K562 (cell line): Measurements from ENCODE around the gene ESRRG. TPM values are rescaled to one million over a fixed set of nuclear protein-coding genes. Genes with fewer than 3 reads are reported as not detected.

Experiments used
- MAFK ChIP-seq: IDR thresholded peaks from 2 replicates; pipeline ENCODE4 v1.6.1; 2011; ENCODE audit warnings: low read length, improper control_type of control experiment
- TAF7 ChIP-seq: fragments of 450-650 bp; IDR thresholded peaks from 2 replicates; pipeline ENCODE4 v1.6.1; 2016; ENCODE audit warnings: missing genetic modification characterization, missing compliant biosample characterization
- TCF3 ChIP-seq: sonication (generic); formaldehyde crosslinking; IDR thresholded peaks from 2 replicates; pipeline ENCODE4 v1.4.0; 2020; ENCODE audit warnings: mild to moderate bottlenecking, missing genetic modification reagents
- TCFL5 ChIP-seq: fragments of 250-450 bp; sonication (Bioruptor Pico); conservative IDR thresholded peaks from 2 replicates; pipeline ENCODE4 v1.6.1; 2021; ENCODE audit warnings: mild to moderate bottlenecking, moderate library complexity, matching md5 sums
- polyA plus RNA-seq, 8 experiments: library from polyadenylated mRNA; depleted of rRNA in 4 of 8; stranded (reverse) in 5 of 8; unstranded in 3 of 8; fragments of >200 nt; fragmentation: Nextera tagmentation in 2 of 8; fragmentation: Illumina TruSeq in 1 of 8; extraction: Ambion mirVana in 2 of 8; extraction: Trizol in 1 of 8; gene quantifications; 2 replicates each; pipeline versions ENCODE4 v1.2.1 to v1.2.3, GENCODE V29; 2011 to 2014; ENCODE audit warnings: inconsistent platforms in 1 of 8, missing spikeins in 1 of 8
- total RNA-seq, 7 experiments: library from RNA; depleted of rRNA in 6 of 7; stranded (reverse); fragments of >200 nt in 6 of 7; fragmentation: Illumina TruSeq in 2 of 7; extraction: Trizol in 2 of 7; gene quantifications; 2 replicates each; pipeline versions ENCODE4 v1.2.1 to v1.2.3, GENCODE V29; 2011 to 2021; ENCODE audit warnings: low replicate concordance in 1 of 7
- TF ChIP-seq, protein P1 (sequence below): fragments of 200-600 bp; sonication (generic); IDR thresholded peaks from one replicate; pipeline ENCODE4 v1.6.1; 2012; ENCODE audit warnings: mild to moderate bottlenecking, low read depth, low read length, inconsistent platforms
- TF ChIP-seq, protein P2 (sequence below): fragments of 450-650 bp; IDR thresholded peaks from 2 replicates; pipeline ENCODE4 v1.6.1; 2018; ENCODE audit warnings: mild to moderate bottlenecking, low read depth; ENCODE audit not compliant: partially characterized antibody
- TF ChIP-seq, protein P3 (sequence below): sonication (generic); formaldehyde crosslinking; IDR thresholded peaks from 2 replicates; pipeline ENCODE4 v1.8.1; 2023; ENCODE audit warnings: missing genetic modification reagents, mild to moderate bottlenecking, borderline replicate concordance
- TF ChIP-seq, protein P4 (sequence below): fragments of 250-450 bp; sonication (Bioruptor Pico); IDR thresholded peaks from 2 replicates; pipeline ENCODE4 v1.4.0; 2020; ENCODE audit warnings: borderline replicate concordance

Gene ESRRG
- total and polyA plus RNA-seq, 9 of the 15 experiments (the other 6 are each of a cell fraction or from before 2014, with no cell fraction given), result not detected

DNA sequence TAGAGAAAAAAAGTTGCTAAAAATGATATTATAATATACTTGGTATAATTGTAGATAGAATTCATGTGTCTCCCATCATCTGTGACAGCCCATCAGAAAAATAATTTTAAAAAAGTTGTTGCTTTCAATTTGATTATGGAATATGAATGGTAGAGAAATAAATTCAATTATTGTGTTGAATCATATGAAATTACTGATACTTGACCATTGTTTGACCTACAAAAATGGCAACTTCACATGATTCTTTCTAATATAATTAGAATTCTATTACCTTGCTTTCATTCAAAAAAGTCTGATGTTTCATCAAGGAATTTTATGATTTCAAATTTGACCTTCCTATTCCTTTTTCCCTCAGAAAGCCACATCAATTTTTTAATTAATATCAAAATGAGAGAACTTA, 11.5 kb downstream of the ESRRG start (continued):
- TF ChIP-seq, protein P1, sequence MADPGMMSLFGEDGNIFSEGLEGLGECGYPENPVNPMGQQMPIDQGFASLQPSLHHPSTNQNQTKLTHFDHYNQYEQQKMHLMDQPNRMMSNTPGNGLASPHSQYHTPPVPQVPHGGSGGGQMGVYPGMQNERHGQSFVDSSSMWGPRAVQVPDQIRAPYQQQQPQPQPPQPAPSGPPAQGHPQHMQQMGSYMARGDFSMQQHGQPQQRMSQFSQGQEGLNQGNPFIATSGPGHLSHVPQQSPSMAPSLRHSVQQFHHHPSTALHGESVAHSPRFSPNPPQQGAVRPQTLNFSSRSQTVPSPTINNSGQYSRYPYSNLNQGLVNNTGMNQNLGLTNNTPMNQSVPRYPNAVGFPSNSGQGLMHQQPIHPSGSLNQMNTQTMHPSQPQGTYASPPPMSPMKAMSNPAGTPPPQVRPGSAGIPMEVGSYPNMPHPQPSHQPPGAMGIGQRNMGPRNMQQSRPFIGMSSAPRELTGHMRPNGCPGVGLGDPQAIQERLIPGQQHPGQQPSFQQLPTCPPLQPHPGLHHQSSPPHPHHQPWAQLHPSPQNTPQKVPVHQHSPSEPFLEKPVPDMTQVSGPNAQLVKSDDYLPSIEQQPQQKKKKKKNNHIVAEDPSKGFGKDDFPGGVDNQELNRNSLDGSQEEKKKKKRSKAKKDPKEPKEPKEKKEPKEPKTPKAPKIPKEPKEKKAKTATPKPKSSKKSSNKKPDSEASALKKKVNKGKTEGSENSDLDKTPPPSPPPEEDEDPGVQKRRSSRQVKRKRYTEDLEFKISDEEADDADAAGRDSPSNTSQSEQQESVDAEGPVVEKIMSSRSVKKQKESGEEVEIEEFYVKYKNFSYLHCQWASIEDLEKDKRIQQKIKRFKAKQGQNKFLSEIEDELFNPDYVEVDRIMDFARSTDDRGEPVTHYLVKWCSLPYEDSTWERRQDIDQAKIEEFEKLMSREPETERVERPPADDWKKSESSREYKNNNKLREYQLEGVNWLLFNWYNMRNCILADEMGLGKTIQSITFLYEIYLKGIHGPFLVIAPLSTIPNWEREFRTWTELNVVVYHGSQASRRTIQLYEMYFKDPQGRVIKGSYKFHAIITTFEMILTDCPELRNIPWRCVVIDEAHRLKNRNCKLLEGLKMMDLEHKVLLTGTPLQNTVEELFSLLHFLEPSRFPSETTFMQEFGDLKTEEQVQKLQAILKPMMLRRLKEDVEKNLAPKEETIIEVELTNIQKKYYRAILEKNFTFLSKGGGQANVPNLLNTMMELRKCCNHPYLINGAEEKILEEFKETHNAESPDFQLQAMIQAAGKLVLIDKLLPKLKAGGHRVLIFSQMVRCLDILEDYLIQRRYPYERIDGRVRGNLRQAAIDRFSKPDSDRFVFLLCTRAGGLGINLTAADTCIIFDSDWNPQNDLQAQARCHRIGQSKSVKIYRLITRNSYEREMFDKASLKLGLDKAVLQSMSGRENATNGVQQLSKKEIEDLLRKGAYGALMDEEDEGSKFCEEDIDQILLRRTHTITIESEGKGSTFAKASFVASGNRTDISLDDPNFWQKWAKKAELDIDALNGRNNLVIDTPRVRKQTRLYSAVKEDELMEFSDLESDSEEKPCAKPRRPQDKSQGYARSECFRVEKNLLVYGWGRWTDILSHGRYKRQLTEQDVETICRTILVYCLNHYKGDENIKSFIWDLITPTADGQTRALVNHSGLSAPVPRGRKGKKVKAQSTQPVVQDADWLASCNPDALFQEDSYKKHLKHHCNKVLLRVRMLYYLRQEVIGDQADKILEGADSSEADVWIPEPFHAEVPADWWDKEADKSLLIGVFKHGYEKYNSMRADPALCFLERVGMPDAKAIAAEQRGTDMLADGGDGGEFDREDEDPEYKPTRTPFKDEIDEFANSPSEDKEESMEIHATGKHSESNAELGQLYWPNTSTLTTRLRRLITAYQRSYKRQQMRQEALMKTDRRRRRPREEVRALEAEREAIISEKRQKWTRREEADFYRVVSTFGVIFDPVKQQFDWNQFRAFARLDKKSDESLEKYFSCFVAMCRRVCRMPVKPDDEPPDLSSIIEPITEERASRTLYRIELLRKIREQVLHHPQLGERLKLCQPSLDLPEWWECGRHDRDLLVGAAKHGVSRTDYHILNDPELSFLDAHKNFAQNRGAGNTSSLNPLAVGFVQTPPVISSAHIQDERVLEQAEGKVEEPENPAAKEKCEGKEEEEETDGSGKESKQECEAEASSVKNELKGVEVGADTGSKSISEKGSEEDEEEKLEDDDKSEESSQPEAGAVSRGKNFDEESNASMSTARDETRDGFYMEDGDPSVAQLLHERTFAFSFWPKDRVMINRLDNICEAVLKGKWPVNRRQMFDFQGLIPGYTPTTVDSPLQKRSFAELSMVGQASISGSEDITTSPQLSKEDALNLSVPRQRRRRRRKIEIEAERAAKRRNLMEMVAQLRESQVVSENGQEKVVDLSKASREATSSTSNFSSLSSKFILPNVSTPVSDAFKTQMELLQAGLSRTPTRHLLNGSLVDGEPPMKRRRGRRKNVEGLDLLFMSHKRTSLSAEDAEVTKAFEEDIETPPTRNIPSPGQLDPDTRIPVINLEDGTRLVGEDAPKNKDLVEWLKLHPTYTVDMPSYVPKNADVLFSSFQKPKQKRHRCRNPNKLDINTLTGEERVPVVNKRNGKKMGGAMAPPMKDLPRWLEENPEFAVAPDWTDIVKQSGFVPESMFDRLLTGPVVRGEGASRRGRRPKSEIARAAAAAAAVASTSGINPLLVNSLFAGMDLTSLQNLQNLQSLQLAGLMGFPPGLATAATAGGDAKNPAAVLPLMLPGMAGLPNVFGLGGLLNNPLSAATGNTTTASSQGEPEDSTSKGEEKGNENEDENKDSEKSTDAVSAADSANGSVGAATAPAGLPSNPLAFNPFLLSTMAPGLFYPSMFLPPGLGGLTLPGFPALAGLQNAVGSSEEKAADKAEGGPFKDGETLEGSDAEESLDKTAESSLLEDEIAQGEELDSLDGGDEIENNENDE, result no peak
- TF ChIP-seq, protein P2, sequence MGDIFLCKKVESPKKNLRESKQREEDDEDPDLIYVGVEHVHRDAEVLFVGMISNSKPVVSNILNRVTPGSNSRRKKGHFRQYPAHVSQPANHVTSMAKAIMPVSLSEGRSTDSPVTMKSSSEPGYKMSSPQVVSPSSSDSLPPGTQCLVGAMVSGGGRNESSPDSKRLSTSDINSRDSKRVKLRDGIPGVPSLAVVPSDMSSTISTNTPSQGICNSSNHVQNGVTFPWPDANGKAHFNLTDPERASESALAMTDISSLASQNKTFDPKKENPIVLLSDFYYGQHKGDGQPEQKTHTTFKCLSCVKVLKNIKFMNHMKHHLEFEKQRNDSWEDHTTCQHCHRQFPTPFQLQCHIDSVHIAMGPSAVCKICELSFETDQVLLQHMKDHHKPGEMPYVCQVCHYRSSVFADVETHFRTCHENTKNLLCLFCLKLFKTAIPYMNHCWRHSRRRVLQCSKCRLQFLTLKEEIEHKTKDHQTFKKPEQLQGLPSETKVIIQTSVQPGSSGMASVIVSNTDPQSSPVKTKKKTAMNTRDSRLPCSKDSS, result no peak
- TF ChIP-seq, protein P3, sequence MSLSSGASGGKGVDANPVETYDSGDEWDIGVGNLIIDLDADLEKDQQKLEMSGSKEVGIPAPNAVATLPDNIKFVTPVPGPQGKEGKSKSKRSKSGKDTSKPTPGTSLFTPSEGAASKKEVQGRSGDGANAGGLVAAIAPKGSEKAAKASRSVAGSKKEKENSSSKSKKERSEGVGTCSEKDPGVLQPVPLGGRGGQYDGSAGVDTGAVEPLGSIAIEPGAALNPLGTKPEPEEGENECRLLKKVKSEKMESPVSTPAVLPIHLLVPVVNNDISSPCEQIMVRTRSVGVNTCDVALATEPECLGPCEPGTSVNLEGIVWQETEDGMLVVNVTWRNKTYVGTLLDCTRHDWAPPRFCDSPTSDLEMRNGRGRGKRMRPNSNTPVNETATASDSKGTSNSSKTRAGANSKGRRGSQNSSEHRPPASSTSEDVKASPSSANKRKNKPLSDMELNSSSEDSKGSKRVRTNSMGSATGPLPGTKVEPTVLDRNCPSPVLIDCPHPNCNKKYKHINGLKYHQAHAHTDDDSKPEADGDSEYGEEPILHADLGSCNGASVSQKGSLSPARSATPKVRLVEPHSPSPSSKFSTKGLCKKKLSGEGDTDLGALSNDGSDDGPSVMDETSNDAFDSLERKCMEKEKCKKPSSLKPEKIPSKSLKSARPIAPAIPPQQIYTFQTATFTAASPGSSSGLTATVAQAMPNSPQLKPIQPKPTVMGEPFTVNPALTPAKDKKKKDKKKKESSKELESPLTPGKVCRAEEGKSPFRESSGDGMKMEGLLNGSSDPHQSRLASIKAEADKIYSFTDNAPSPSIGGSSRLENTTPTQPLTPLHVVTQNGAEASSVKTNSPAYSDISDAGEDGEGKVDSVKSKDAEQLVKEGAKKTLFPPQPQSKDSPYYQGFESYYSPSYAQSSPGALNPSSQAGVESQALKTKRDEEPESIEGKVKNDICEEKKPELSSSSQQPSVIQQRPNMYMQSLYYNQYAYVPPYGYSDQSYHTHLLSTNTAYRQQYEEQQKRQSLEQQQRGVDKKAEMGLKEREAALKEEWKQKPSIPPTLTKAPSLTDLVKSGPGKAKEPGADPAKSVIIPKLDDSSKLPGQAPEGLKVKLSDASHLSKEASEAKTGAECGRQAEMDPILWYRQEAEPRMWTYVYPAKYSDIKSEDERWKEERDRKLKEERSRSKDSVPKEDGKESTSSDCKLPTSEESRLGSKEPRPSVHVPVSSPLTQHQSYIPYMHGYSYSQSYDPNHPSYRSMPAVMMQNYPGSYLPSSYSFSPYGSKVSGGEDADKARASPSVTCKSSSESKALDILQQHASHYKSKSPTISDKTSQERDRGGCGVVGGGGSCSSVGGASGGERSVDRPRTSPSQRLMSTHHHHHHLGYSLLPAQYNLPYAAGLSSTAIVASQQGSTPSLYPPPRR, result no peak
- TF ChIP-seq TCF3, result no peak
- TF ChIP-seq MAFK, result no peak
- no peak for TF ChIP-seq TCFL5 (CRISPR knock-in tag)
- TF ChIP-seq, protein P4, sequence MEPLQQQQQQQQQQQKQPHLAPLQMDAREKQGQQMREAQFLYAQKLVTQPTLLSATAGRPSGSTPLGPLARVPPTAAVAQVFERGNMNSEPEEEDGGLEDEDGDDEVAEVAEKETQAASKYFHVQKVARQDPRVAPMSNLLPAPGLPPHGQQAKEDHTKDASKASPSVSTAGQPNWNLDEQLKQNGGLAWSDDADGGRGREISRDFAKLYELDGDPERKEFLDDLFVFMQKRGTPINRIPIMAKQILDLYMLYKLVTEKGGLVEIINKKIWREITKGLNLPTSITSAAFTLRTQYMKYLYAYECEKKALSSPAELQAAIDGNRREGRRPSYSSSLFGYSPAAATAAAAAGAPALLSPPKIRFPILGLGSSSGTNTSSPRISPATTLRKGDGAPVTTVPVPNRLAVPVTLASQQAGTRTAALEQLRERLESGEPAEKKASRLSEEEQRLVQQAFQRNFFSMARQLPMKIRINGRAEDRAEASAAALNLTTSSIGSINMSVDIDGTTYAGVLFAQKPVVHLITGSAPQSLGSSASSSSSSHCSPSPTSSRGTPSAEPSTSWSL (CRISPR knock-in tag), result no peak
- TF ChIP-seq TAF7, result no peak
